Neural crest cell (in vitro differentiated cells): ENCODE data around the gene GALNT17. TPM values are rescaled to one million over a fixed set of nuclear protein-coding genes. Genes with fewer than 3 reads are reported as not detected.
A peak's percentile ranks its signal among the peaks of the same experiment; 100 is the strongest.

Source experiments
- DNase-seq: peaks from one replicate; pipeline ENCODE4 v3.0.0; 2021; ENCODE audit warnings: low read depth, mixed read lengths, low spot score
- H3K27ac Mint-ChIP-seq: one replicate; pipeline ENCODE4 v1.8.0; 2021; ENCODE audit warnings: mild to moderate bottlenecking, mixed read lengths; ENCODE audit not compliant: unreplicated experiment
- H3K27me3 Mint-ChIP-seq: 2 replicates; pipeline ENCODE4 v1.8.0; 2021; ENCODE audit warnings: low read depth, mild to moderate bottlenecking, mixed read lengths
- H3K36me3 Mint-ChIP-seq: 2 replicates; pipeline ENCODE4 v1.8.0; 2021; ENCODE audit warnings: low read depth, mild to moderate bottlenecking, mixed read lengths
- H3K4me1 Mint-ChIP-seq: 2 replicates; pipeline ENCODE4 v1.8.0; 2021; ENCODE audit warnings: mixed read lengths
- H3K4me3 Mint-ChIP-seq: one replicate; pipeline ENCODE4 v1.8.0; 2021; ENCODE audit warnings: mild to moderate bottlenecking, mixed read lengths
- H3K9me3 Mint-ChIP-seq: 2 replicates; pipeline ENCODE4 v1.8.0; 2021; ENCODE audit warnings: mixed read lengths
- CTCF ChIP-seq: fragments of 200-600 bp; sonication (generic); conservative IDR thresholded peaks from 2 replicates; pipeline ENCODE4 v1.5.0; 2021; ENCODE audit warnings: antibody characterized with exemption, mild to moderate bottlenecking
- total RNA-seq: library from RNA; stranded (reverse); gene quantifications from 2 replicates; pipeline ENCODE4 v1.2.1, GENCODE V29; 2021

GALNT17 gene
- total RNA-seq, 1 donor from 2014 or later: 11.0 TPM

- H3K4me1 Mint-ChIP-seq: no peaks in the 10 kb centered on the region
- no peaks in the 10 kb centered on the region for H3K9me3 Mint-ChIP-seq
- DNase-seq: no peak
- TF ChIP-seq CTCF: no peak
- H3K27me3 Mint-ChIP-seq: no peaks in the 10 kb centered on the region
- H3K27ac Mint-ChIP-seq: no peak overlapping the region
- H3K36me3 Mint-ChIP-seq: no peaks in the 10 kb centered on the region
- H3K4me3 Mint-ChIP-seq: no peak overlapping the region
Measured at GRCh38 chr7:71165708-71166107, 33.8 kb downstream of the GALNT17 start.

- DNase-seq: no peak
- H3K27ac Mint-ChIP-seq: no peak overlapping the region
- H3K27me3 Mint-ChIP-seq: no peaks in the 10 kb centered on the region
- TF ChIP-seq CTCF: no peak
- H3K9me3 Mint-ChIP-seq: peaks cover 2% of the 10 kb centered on the region
- no peaks in the 10 kb centered on the region for H3K4me1 Mint-ChIP-seq
- H3K36me3 Mint-ChIP-seq: no peaks in the 10 kb centered on the region
- H3K4me3 Mint-ChIP-seq: no peak overlapping the region
Measured at GRCh38 chr7:71171476-71171875, 39.5 kb downstream of the GALNT17 start.

- H3K9me3 Mint-ChIP-seq: peaks cover 7% of the 10 kb centered on the region
- H3K4me1 Mint-ChIP-seq: no peaks in the 10 kb centered on the region
- no peaks in the 10 kb centered on the region for H3K36me3 Mint-ChIP-seq
- no peak overlapping the region for H3K4me3 Mint-ChIP-seq
- H3K27ac Mint-ChIP-seq: no peak overlapping the region
- TF ChIP-seq CTCF: no peak
- DNase-seq: no peak
- no peaks in the 10 kb centered on the region for H3K27me3 Mint-ChIP-seq
Measured at GRCh38 chr7:71173955-71174354, 42.0 kb downstream of the GALNT17 start.

GRCh38 chr7:71182438-71182935 lies 50.5 kb downstream of the GALNT17 start:
- no peak for DNase-seq
- Mint-ChIP-seq H3K9me3 (peaks cover 4% of the 10 kb centered on the region), H3K27me3 (no peaks in the 10 kb centered on the region), H3K36me3 (no peaks in the 10 kb centered on the region), H3K27ac (no peak overlapping the region), H3K4me3 (no peak overlapping the region), H3K4me1 (peaks cover 16% of the 10 kb centered on the region)
- no peak for TF ChIP-seq CTCF

- H3K27ac Mint-ChIP-seq: peak overlapping the region; percentile 68
- TF ChIP-seq CTCF: no peak
- peaks cover 8% of the 10 kb centered on the region for H3K36me3 Mint-ChIP-seq
- H3K4me1 Mint-ChIP-seq: peaks cover 17% of the 10 kb centered on the region
- DNase-seq: no peak
- H3K4me3 Mint-ChIP-seq: no peak overlapping the region
- H3K9me3 Mint-ChIP-seq: peaks cover under 1% of the 10 kb centered on the region
- H3K27me3 Mint-ChIP-seq: no peaks in the 10 kb centered on the region
Measured at GRCh38 chr7:71184136-71184535, 52.2 kb downstream of the GALNT17 start.

GRCh38 chr7:71184609-71185008 lies 52.7 kb downstream of the GALNT17 start:
- H3K36me3 Mint-ChIP-seq: peaks cover 13% of the 10 kb centered on the region
- H3K4me3 Mint-ChIP-seq: no peak overlapping the region
- H3K9me3 Mint-ChIP-seq: peaks cover 5% of the 10 kb centered on the region
- H3K27me3 Mint-ChIP-seq: no peaks in the 10 kb centered on the region
- no peak for DNase-seq
- H3K27ac Mint-ChIP-seq: no peak overlapping the region
- TF ChIP-seq CTCF: no peak
- H3K4me1 Mint-ChIP-seq: peaks cover 22% of the 10 kb centered on the region
